ENCODE data around the gene PRR5L.
"Not testable (repeated sequence)": the region's sequence is repeated elsewhere in the genome, so short reads cannot be mapped to it uniquely, and the experiment has no call there.

PRR5L gene

DNA sequence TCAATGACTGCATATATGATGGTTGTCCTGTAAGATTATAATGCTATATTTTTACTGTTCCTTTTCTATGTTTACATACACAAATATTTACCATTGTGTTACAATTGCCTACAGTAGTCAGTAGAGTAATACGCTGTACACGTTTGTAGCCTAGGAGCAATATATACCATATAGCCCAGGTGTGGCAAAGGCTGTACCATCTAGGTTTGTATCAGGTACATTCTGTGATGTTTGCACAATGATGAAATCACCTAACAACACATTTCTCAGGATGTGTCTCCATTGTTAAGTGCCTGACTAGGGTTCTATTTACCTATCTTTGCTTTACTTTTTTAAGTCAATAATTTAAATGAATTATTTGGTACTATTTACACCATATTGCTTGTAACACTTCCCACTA lies 21.9 kb downstream of the PRR5L start:
- DNase-seq (ENCODE audit: extremely low read depth in 1 of 2, low read depth in 1 of 2), result no peak

DNA sequence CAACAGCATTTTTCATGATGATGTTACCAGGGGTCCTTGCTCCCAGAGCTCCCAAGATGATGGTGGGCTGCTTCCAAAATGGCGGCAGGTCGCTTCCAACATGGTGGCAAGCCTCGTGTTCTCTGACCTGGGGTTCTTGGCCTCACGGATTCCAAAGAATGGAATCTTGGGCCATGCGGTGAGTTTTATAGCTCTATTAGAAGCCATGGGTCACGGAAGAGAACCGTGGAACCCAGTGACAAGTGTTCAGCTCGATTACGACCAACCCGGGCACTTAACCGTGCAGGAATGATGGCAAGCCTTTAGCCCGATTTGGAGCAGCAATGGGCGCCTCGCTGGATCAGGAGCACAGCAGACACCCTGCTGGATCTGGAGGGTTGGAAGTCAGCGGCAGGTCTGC lies 28.9 kb downstream of the PRR5L start:
- not testable (repeated sequence) for DNase-seq (ENCODE audit: extremely low read depth in 1 of 2, low read depth in 1 of 2)

DNA sequence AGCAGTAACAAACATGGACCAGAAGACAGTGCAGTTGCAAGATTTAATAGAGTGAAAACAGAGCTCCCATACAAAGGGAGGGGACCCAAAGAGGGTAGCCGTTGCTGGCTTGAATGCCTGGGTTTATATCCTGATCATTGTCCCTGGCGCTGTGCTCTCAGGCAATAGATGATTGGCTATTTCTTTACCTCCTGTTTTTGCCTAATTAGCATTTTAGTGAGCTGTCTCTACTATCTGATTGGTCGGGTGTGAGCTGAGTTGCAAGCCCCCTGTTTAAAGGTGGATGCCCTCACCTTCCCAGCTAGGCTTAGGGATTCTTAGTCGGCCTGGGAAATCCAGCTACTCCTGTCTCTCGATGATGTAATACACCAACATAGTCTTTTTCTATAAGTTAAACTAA lies 29.3 kb downstream of the PRR5L start:
- DNase-seq (ENCODE audit: extremely low read depth in 1 of 2, low read depth in 1 of 2), result not testable (repeated sequence)

- no peak for DNase-seq (ENCODE audit: extremely low read depth in 1 of 2, low read depth in 1 of 2)
These were observed 30.7 kb downstream of the PRR5L start for GRCh38 chr11:36326524-36327419.

DNA sequence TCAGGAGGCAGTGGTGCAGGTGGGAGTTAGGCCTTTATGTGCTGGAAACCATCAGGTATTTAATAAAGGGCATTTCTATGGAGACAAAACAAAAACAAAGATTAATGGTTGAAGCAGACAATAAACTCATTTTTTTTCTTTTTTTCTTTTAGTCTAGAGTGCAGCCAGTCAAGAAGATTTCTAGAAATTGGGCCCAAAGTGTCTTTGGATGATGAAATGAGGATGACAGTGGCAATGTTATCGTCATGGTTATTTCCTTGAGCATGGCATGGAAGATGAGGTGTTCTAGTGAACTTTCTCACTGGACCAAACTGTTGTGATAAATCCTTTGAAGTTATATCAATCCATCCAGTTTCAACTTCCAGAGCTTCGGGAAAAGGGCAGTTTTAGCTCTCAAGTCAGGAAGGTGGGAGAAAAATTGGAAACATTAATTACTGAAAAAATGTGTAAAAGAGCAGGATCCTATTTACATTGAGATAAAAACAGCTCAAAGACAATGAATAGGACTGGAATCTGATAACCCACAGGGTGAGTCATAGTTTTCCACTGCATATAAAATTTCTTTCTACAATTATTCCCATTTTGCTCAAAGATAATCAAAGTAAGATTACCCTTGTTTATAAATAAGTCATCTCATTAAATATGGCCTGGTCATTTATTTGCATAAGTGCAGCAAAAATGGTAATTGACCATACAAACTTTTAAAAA lies 33.0 kb downstream of the PRR5L start:
- no peak for DNase-seq (ENCODE audit: extremely low read depth in 1 of 2, low read depth in 1 of 2)

DNA sequence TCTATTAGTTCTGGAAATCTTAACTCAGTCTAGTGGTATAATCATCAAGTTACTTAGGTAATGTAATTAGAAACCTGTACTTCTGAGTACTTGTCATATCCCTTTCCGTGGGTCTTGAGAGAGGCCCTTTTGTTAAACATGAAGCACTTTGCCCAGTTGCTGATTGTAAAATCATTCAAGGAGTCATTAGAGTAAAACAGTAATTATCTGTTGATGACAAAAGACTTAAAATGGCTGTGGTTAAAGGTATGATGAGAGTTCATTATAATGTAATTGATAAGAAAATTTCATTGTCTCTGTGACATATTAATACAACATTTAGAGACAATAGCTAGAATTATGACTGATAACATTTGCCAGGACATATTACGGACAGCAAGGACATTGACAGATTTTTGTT lies 34.3 kb downstream of the PRR5L start:
- DNase-seq (ENCODE audit: extremely low read depth in 1 of 2, low read depth in 1 of 2), result no peak

- DNase-seq (ENCODE audit: extremely low read depth in 1 of 2, low read depth in 1 of 2), result no peak
These were observed 37.4 kb downstream of the PRR5L start for GRCh38 chr11:36333468-36333867.

- DNase-seq (ENCODE audit: extremely low read depth in 1 of 2, low read depth in 1 of 2), result no peak
These were observed 37.8 kb downstream of the PRR5L start for GRCh38 chr11:36333897-36334296.

- no peak for DNase-seq (ENCODE audit: extremely low read depth in 1 of 2, low read depth in 1 of 2)
These were observed 43.8 kb downstream of the PRR5L start for GRCh38 chr11:36339888-36340287.

- no peak for DNase-seq (ENCODE audit: extremely low read depth in 1 of 2, low read depth in 1 of 2)
These were observed 44.8 kb downstream of the PRR5L start for GRCh38 chr11:36340897-36341296.

DNA sequence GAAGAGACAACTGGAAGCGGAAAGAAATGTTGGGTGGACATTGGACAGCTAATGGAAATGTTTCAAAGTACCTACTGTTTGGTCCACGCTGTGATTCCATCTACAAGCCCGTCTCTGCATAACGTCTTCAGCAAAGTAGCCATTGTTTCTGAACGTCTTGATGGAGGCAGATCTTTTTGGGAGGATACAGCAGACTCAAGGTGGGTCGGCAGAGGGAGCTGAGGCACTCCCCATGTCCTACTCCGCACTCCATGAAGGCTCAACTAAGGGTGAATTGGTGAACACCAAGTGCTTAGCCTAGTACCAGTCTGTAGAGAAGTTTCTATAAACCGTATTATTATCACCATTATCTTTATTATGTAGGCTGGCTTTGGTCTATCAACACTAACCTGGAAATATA lies 45.8 kb downstream of the PRR5L start:
- DNase-seq (ENCODE audit: extremely low read depth in 1 of 2, low read depth in 1 of 2), result no peak

DNA sequence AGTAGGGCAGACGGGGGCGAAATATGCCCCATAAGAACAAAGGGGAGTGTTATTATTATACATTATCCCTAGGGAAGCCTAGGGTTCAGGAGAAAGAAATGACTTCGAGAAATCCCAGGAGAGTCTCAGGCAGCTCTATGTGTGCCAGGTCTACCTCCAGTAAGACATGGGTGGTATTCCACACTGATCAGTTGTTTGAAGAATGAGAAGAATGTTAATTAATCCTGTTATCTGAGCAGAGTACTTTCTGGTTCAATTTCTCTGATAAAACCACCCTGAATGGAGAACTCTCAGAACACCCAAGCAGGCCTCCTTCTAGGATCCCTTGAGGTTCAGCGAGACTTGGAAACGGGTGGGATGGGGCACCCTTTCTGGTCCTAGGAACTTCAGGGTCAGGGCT lies 46.2 kb downstream of the PRR5L start:
- DNase-seq (ENCODE audit: extremely low read depth in 1 of 2, low read depth in 1 of 2), result no peak

DNA sequence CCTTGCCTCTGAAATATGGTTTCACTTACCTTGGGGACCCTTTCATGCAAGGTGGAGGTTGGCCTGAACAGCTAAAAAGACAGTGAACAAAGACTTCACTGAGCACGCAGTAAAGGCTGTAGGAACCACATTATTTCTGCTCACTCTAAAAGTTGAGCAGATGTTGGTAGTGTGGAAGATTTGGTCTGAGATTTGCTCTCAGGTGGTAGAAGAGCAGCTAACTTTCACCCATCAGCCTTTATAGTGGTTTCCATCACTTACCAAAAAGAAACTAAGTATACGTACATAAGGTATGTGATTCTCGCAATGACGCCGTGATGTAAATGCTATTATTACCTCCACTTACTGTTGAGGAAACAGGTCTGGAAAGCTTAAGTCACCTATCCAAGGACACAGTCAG lies 47.3 kb downstream of the PRR5L start:
- DNase-seq (ENCODE audit: extremely low read depth in 1 of 2, low read depth in 1 of 2), result no peak

- no peak for DNase-seq (ENCODE audit: extremely low read depth in 1 of 2, low read depth in 1 of 2)
These were observed 49.0 kb downstream of the PRR5L start for GRCh38 chr11:36345084-36345511.

DNA sequence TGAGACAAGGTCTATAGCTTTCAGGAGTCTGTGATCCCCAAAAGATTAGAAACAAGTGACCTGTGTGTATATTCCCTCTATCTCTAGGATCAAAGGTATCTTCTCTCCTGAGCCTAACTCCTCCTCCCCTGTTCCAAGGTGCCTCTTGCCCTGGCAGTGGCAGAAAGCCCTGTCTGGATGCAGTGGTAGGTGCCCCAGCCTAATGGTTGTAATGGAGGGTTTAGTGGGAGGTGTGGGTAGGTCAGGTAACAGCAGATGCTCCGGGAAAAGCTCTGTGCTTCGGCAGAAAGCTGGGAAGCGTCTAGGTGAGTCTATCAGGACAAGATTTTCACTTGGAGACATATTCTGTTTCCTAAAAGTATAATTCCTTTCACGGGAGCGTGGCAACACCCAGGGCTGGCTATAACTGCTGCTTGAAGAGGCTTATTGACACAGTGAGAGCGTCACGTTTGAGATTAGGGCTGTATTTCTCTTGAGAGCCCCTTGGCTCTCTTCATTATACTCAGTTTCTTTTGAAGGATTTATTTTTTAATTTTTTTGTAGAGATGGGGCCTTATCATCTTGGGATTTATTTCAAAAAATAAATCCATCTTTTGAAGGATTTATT lies 49.5 kb downstream of the PRR5L start:
- no peak for DNase-seq (ENCODE audit: extremely low read depth in 1 of 2, low read depth in 1 of 2)

- no peak for DNase-seq (ENCODE audit: extremely low read depth in 1 of 2, low read depth in 1 of 2)
These were observed 50.7 kb downstream of the PRR5L start for GRCh38 chr11:36346562-36347383.

DNA sequence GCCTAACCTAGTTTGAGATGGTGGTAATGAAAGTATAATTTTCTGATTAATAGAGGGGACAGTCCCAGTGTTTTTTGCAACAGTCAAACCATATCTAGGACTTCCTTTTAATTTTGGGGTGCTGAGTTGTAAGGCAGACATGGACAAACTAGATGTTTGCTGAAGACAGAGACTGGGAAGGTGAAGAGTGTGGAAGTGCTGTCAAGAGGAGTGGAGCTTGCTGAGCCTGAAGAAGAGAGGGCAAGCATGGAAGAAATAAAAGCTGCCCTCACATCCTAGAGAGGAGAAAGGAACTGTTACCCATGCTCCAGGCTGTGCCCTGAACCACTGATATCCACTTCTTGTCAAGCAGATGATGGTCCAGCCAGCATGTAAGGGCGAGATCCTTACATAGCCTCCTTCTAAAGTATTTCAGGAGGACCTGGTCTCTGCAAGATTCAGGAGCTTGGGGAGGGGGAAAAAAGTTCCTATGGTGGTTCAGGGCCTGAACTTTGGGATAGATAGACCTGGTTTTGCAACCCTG lies 51.4 kb downstream of the PRR5L start:
- no peak for DNase-seq (ENCODE audit: extremely low read depth in 1 of 2, low read depth in 1 of 2)

DNA sequence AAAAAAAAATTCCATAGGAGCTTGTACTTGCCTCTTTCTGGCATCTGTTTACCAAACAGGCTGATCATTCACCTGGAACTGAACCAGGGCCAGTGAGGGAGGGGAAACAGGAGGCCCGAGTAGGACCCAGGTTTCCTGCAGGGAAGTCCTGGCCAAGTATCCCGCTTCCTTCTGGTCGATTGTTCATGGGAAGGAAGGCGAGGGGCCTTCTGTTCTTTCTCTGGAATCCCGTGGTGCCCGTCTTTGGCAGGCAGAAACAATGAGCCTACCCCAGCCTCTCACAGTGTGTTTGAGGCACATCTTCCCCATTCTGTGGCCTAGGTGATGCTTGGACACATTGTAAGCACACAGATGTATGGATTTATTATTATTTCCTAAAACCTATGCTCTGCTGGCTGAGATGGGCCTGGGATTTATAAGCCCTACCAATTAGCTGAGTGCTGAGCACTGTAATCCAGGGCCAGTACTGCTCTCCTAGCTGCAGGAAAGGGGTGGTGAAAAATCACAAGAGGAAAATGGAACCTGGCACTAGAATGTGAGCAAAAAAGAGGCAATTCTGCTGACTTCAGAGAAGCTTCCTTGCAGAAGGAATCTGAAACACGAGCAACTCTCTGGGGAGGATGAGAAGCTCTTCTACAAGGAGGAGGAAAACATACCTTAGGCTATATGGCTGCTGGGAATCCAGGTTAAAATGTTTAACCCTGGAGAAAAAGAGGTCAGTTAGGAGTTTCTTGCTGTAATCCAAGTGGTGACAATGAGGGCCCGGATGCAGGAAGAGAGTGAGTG lies 53.5 kb downstream of the PRR5L start:
- no peak for DNase-seq (ENCODE audit: extremely low read depth in 1 of 2, low read depth in 1 of 2)

GRCh38 chr11:36350137-36350513 lies 54.0 kb downstream of the PRR5L start:
- DNase-seq (ENCODE audit: extremely low read depth in 1 of 2, low read depth in 1 of 2), result no peak

DNA sequence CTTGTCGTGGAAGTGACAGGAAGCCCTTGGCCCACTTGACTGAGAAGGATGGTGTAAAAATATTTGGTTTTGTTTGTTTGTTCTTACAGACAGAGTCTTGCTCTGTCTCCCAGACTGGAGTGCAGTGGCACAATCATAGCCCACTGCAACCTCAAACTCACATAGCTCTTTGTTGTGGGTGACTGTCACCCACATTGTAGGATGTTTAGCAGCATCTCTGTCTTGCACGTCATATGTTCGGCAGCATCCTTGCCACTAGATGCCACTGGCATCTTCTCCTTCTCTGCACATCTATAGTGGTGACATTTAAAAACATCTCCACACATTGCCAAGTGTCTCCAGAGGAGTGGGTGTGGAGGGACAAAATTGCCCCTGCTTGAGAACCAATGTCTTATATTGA lies 56.8 kb downstream of the PRR5L start:
- peak in 1 of 2 donors; percentile 43 for DNase-seq (ENCODE audit: extremely low read depth in 1 of 2, low read depth in 1 of 2)
